KOPT-K1 (cell line): ENCODE measurements around the gene IMMP2L.
"Not testable (repeated sequence)": the region's sequence is repeated elsewhere in the genome, so short reads cannot be mapped to it uniquely, and the experiment has no call there.

Source experiments
- H3K27ac ChIP-seq: fragments of 200-600 bp; sonication (generic); 2 replicates; pipeline ENCODE4 v1.5.1; 2016; ENCODE audit warnings: antibody characterized with exemption, mild to moderate bottlenecking, low read depth, low read length; ENCODE audit not compliant: poor library complexity, severe bottlenecking
- H3K36me3 ChIP-seq: fragments of 200-600 bp; sonication (generic); 2 replicates; pipeline ENCODE4 v1.5.1; 2017; ENCODE audit warnings: antibody characterized with exemption, mild to moderate bottlenecking, low read length, moderate library complexity; ENCODE audit not compliant: insufficient read depth
- H3K9me3 ChIP-seq: fragments of 200-600 bp; sonication (generic); 2 replicates; pipeline ENCODE4 v1.5.1; 2017; ENCODE audit warnings: antibody characterized with exemption, low read length, mild to moderate bottlenecking; ENCODE audit not compliant: insufficient read depth, poor library complexity, severe bottlenecking

The IMMP2L gene

DNA sequence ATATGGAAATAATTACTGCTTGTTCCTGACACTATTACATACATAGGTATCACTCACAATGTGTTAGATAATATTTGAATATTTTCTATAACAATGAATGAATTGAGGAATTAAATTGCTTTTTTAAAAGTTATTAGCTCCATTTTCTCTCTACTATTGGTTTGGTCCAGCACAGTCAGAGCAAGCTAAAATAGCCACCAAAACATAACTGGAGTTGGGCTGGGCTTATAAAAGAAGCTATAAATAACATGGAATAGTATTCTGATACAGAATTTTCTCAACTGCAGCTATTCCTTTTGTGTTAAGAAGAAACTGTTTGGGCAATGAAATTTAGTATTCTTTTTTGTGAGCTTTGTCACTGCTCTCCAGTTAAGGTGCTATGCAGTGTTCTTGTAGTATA is 614.0 kb downstream of the IMMP2L start:
- Histone ChIP-seq H3K27ac (no peak overlapping the region), H3K9me3 (no peaks in the 10 kb centered on the region), H3K36me3 (no peaks in the 10 kb centered on the region)

GRCh38 chr7:110947408-110947807 is 614.9 kb downstream of the IMMP2L start:
- H3K36me3 ChIP-seq = no peaks in the 10 kb centered on the region
- H3K9me3 ChIP-seq = no peaks in the 10 kb centered on the region
- no peak overlapping the region for H3K27ac ChIP-seq

GRCh38 chr7:110944966-110945644 is 617.2 kb downstream of the IMMP2L start:
- Histone ChIP-seq H3K36me3 (no peaks in the 10 kb centered on the region), H3K27ac (no peak overlapping the region), H3K9me3 (no peaks in the 10 kb centered on the region)

DNA sequence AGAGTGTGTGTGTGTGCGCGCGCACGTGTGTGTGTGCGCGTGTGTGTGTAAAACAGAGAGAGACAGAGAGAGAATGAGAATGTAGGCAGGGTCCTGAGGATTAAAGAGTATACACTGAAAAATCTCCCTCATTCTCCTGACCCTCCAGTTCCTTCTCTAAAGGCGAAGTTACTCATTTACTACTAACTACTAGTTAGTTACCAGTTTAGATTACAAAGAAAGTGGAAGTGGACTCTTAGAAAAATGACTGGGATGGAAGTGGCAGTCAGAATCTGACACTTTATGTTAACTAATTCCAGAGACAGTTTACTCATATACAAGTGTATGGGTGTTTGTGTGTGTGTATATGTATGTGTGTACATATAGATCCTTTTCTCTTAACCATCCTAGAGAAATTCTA is 617.8 kb downstream of the IMMP2L start:
- no peak overlapping the region for H3K27ac ChIP-seq
- H3K9me3 ChIP-seq = no peaks in the 10 kb centered on the region
- no peaks in the 10 kb centered on the region for H3K36me3 ChIP-seq

- Histone ChIP-seq H3K27ac (no peak overlapping the region), H3K9me3 (no peaks in the 10 kb centered on the region), H3K36me3 (no peaks in the 10 kb centered on the region)
These were observed 618.5 kb downstream of the IMMP2L start for GRCh38 chr7:110943701-110944345.

- Histone ChIP-seq H3K36me3 (no peaks in the 10 kb centered on the region), H3K9me3 (no peaks in the 10 kb centered on the region), H3K27ac (no peak overlapping the region)
These were observed 620.9 kb downstream of the IMMP2L start for GRCh38 chr7:110941385-110941784.

- Histone ChIP-seq H3K27ac (no peak overlapping the region), H3K36me3 (no peaks in the 10 kb centered on the region)
These were observed 621.5 kb downstream of the IMMP2L start for GRCh38 chr7:110940756-110941155.

GRCh38 chr7:110938165-110938564 is 624.1 kb downstream of the IMMP2L start:
- Histone ChIP-seq H3K36me3 (no peaks in the 10 kb centered on the region), H3K9me3 (no peaks in the 10 kb centered on the region), H3K27ac (no peak overlapping the region)

More at GRCh38 chr7:110940756-110941155, 621.5 kb downstream of the IMMP2L start:
- no peaks in the 10 kb centered on the region for H3K9me3 ChIP-seq

DNA sequence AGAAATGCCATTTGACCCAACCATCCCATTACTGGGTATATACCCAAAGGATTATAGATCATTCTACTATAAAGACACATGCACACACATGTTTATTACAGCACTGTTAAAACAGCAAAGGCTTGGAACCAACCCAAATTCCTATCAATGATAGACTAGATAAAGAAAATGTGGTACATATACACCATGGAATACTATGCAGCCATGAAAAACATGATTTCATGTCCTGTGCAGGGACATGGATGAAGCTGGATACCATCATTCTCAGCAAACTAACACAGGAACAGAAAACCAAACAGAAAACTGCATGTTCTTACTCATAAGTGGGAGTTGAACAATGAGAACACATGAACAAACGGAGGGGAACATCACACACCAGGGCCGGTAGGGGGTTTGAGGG is 625.6 kb downstream of the IMMP2L start:
- H3K9me3 ChIP-seq, H3K27ac ChIP-seq, H3K36me3 ChIP-seq: not testable (repeated sequence)

DNA sequence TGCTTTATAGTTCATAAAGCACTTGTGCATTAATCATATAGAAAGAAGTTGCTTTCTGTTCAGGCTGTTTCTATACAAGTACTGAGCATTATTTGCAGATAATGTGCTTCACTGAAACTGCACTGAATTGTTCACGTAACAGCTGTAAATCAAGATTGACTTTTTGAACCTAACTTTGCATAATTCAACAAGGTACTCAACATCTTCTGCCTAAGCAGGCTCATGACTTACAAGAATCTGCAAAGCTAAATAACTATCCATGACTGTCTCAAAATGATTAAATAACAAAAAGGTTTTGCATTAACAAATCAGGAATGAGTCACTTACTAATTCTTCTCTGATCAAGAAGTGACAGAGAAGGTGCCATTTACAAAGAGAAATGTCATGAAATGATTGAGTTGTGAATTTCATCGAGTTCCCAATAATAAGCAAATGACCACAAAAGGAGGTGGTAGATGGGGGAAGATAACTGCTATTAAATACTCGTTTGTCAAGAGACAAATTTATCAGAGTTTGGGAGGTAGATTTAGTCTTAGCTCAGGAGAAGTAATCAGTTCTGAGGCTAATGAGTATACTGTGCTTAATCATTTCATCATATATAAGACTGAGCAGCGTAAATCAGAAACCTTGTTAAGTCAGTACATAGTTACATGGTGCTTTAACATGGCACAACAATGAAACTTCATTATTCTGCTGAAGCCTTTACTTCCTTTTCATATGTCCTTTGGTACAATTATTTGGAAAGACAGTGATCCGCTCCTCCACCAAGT is 632.6 kb downstream of the IMMP2L start:
- no peaks in the 10 kb centered on the region for H3K9me3 ChIP-seq
- no peak overlapping the region for H3K27ac ChIP-seq
- H3K36me3 ChIP-seq = no peaks in the 10 kb centered on the region

GRCh38 chr7:110922906-110923305 is 639.4 kb downstream of the IMMP2L start:
- Histone ChIP-seq H3K9me3 (no peaks in the 10 kb centered on the region), H3K27ac (no peak overlapping the region), H3K36me3 (no peaks in the 10 kb centered on the region)

- H3K27ac ChIP-seq = no peak overlapping the region
- no peaks in the 10 kb centered on the region for H3K9me3 ChIP-seq
- no peaks in the 10 kb centered on the region for H3K36me3 ChIP-seq
These were observed 640.6 kb downstream of the IMMP2L start for GRCh38 chr7:110921595-110922151.

DNA sequence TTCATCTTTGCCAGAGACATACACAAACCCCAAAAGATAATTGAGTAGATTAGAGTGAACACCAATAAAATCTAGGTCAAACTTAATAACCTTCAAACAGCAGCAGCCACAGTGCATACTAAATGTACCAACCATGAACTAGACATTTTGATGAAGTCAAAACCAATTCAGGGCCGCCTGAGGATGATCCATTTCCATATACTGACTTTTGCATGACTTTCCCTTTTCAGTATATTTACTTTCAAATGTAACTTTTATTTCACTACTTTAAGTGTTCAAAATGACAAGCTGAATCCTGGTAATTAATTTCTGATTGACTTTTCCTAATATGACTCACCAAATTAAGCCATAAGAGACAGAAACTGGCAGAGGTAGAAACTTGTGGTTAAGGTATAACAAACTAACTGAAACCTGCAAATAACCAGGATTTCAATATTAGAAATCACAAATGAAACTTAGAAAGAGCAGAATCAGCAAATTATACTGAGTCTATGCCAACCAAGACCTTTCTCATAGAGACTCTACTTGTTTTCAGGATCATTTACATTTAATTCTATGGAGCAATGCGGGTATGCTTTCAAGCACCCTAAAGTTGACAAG is 643.2 kb downstream of the IMMP2L start:
- no peaks in the 10 kb centered on the region for H3K36me3 ChIP-seq
- no peaks in the 10 kb centered on the region for H3K9me3 ChIP-seq
- no peak overlapping the region for H3K27ac ChIP-seq

DNA sequence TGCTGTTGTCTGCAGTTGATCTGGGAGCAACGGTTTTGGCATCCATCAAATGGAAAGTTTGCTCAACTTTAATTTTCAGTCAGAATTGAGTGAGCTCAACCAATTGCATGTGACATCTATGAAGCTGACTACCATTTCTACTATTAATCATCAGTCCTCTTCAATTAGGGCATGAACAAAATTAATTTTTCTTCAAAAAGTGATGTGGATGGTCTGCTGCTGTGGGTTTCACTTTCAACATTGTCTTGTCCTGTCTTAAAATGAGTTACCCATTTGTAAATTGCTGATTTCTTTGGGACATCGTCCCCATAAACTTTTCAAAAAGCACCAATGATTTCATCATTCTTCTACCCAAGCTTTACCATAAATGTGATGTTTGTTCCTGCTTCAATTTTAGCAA is 648.0 kb downstream of the IMMP2L start:
- Histone ChIP-seq H3K9me3 (no peaks in the 10 kb centered on the region), H3K36me3 (no peaks in the 10 kb centered on the region), H3K27ac (no peak overlapping the region)

DNA sequence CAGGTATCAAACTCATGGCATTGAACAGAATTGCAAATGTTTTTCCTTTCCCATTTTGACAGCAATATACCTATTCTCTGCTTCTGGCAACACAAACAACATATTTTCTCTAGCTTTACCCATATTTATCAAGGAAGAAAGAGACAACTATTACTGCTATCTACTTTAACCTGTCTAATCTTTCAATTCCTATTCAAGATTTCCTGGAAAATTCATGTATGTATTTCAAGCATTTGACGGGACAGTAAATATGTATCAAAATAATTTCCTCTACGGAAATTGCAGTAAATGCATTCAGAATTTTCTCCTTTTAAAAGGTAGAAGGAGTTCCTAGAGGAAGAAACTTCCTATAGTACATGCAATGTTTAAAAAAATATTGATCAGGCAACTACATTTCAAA is 650.7 kb downstream of the IMMP2L start:
- Histone ChIP-seq H3K9me3 (peaks cover 12% of the 10 kb centered on the region), H3K36me3 (no peaks in the 10 kb centered on the region), H3K27ac (no peak overlapping the region)
